Embryonic facial prominence (tissue), 1 donor: ENCODE data around the gene NEK11.

Experiments
- DNase-seq: peaks from one replicate; pipeline ENCODE4 v3.0.0-alpha.2; 2016; ENCODE audit errors: extremely low spot score

NEK11 gene

DNA sequence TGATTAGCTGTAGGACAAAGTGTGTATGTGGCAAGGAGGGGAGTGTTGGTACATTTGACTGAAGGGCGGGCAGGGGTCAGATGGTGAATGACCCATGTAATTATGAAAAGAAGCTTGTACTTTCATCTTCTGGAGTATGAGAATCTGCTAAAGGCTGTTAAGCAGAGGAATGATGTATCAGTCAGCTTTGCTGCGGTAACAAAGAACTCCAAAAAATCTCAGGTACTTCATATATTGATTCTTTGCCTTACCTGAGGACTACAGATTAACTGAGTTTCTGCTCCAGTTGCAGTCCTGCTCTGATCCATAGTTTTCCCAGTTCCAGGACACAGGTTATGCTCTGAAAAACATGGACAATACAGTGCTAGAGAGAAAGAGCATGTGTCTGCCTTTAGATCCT lies 115.1 kb downstream of the NEK11 start:
- no peak for DNase-seq

DNA sequence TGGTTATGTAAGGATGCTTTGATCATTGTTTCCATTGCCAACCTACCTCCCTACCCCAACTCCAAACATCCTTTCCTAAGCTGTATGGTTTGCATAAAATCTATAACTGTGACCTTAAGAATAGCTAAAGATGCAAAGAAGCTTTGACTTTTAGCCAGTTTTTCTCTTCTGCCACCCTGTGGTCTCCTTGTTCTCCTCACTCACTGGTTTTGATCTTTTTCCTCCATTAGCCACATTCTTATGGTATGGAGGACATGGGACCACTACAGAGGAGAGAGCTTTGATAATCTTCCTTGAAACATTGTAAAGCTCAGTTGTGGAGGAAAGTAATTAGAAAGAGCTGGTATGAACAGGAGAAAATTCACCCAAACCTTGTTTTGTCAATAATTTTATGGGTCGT lies 115.9 kb downstream of the NEK11 start:
- no peak for DNase-seq

GRCh38 chr3:131143802-131144201 lies 117.1 kb downstream of the NEK11 start:
- no peak for DNase-seq

DNA sequence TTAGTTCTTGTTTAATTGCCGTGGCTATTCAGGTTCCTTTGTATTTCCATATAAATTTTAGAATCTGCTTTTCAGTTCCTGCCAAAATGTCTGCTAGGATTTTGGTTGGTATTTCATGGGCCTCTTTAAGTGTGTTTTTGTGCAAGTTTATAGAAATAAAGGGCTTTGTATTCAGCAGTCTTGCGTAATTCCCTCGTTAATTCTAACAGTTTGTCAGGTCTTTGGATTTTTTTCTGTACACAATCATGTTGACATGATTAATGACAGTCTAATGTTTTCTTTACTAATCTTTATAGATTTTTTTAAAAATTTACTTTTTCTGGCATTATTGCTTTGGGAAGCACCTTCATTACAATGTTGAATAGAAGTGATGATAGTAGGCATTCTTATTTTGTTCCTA lies 120.9 kb downstream of the NEK11 start:
- no peak for DNase-seq

- no peak for DNase-seq
Measured at GRCh38 chr3:131158434-131158833, 131.8 kb downstream of the NEK11 start.

DNA sequence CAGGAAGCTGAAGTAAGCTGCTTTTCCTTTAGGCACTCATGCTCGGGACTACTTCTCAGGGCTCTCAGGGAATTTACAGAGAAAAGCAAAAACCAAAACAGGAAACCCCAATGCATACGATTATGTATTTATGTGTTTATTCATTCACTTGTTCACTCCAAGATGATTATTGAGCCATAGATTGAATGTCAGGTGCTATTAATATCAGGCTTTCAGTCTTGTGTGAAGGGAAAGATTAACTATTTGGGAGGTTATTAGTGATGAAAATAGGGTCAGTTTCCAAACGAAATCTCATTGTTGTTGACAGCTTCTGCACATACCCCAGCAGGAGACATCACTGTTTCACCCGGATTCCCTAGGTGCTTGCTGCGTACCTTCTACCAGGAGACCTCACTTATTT lies 135.8 kb downstream of the NEK11 start:
- no peak for DNase-seq

- no peak for DNase-seq
Measured at GRCh38 chr3:131167867-131168266, 141.2 kb downstream of the NEK11 start.

DNA sequence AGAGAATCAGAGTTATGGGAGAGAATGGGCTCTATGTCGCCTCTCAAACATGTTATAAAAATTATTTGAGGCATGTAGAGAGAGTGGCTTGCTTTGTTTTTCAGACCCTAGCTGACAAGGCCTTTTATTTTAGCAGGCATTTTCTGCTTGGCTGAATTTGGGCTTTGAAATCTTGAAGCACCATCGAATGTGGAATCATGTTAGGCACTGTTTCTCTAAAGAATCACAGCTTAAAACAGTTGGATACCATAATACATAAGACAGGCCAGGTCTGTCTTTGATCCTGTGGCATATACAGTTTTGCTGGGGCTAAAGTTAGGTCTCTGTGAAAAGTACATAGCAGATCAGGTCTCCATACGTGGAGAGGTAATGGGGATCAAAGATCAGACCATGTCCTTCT lies 142.7 kb downstream of the NEK11 start:
- DNase-seq, result no peak

DNA sequence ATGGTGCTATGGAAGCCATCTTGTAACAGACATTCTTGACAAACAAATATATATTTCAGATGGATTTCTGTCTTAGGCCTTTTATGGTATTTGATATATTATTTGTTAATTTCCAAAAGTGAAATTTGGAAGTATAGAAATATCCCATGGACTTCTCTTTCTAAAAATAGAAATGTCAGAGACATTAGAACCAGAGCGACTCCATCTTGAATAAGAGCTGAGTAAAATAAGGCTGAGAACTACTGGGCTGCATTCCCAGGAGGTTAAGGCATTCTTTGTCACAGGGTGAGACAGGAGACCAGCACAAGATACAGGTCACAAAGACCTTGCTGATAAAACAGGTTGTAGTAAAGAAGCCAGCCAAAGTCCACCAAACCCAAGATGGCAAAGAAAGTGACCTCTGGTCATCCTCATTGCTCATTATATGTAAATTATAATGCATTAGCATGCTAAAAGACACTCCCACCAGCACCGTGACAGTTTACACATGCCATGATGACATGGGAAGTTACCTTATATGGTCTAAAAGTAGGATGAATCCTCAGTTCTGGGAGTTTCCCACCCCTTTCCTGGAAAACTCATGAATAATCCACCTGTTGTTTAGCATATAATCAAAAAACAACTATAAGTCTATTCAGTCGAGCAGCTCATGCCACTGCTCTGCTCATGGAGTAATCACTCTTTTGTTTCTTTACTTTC lies 146.0 kb downstream of the NEK11 start:
- DNase-seq, result no peak

DNA sequence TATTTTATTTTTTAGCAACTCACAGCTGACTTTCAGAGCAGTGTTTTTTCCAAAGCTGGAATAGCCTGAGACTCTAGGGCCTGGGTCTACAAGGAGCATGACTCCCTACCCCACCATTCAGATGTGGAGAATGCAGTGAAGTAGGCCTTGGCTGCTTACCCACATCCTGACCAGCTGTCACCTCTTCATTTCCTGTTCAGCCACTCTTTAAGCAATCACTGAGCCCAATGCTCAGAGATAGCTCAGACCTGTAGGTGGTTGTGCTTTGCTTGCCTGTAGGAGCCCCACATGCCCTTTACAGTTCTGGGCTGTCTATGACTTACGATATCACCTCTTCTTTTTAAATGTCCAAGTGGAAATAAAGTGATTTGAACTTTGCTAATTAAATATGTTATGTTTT lies 148.1 kb downstream of the NEK11 start:
- no peak for DNase-seq

- no peak for DNase-seq
Measured at GRCh38 chr3:131178710-131179375, 152.2 kb downstream of the NEK11 start.

- DNase-seq, result no peak
Measured at GRCh38 chr3:131192701-131193100, 166.0 kb downstream of the NEK11 start.

DNA sequence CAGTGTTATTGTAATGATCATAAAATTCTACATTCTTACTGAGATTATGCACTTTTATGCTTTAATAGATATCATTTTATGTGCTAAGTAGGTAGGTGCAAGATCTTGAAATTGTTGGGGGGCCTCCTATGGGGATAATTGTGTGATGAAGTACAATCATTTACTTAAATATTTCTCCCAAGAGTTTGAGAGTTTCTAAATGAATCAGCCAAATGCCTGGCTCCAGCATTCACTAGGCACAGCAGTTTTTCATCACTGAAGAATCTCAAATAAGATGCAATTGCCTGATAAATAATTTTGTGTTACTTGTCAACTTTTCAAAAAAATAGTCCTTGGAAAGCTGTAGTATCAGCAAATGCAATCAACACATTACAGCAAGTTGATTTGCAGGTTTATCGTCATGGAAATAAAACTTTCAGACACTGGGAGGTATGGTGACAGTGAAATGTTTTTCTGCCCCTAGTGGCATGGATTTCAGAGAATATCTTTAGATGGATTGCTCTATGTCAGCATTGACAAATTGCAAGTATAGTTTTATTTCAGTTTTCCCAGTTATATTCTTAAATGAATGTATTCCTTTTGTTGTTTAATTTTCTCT lies 167.1 kb downstream of the NEK11 start:
- DNase-seq, result no peak

- no peak for DNase-seq
Measured at GRCh38 chr3:131194816-131195215, 168.1 kb downstream of the NEK11 start.

DNA sequence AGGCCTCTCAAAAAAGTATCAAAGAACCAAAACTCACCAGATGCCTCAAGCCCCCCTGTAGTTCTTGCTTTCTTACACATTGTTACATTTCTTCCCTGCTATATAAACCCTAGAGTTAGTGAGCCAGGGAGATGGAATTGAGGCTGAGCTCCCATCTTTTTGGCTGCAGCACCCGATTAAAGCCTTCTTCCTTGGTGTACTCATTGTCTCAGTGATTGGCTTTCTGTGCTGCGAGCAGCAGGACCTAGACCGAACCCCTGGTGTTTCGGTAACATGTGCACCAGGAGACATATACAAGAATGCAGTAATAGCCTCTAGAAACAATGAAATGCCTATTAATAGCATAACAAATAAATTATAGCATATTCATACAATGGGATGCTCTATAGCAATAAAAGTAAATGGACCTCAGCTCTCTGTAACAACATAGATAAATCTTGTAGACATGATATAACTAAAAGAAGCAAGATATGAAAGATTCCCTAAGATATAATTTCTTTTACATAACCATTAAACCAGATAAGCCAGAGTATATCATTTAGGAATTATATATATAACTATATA lies 174.0 kb downstream of the NEK11 start:
- no peak for DNase-seq

DNA sequence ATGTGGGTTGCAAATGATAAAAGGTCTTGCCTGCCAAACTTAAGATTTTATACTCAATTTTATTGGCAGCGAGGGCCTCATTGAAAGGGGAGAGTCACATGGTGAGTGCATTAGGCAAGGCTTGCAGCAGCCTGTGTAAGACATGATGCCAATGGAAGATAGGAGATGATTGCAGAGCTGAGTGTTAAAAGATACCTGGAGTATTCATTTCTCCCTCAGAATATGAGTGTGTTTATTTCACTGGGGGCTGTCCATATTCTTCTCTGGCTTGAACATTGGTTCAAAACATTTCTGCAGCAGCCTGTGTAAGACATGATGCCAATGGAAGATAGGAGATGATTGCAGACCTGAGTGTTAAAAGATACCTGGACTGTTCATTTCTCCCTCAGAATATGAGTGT lies 189.7 kb downstream of the NEK11 start:
- DNase-seq, result no peak

- no peak for DNase-seq
Measured at GRCh38 chr3:131216801-131217200, 190.1 kb downstream of the NEK11 start.

GRCh38 chr3:131217296-131217741 lies 190.6 kb downstream of the NEK11 start:
- no peak for DNase-seq

GRCh38 chr3:131218196-131218595 lies 191.5 kb downstream of the NEK11 start:
- no peak for DNase-seq

DNA sequence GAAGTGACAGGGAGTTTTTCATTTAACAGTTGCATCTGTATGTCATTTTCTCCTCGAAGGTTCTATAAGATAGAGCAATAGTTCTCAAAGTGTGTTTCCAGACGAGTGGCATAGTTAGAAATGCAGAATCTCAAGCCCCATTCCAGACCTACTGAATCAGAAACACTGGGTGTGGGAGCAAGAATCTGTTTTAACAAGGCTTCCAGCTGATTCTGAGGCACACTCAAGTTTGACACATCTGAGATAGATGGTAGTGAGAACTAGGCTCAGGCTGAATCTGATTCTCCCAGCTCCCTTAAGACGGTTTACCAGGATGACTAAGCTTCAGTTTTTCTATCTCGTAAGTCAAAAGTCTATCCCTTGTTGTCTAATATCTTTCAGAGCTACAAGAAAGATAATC lies 195.1 kb downstream of the NEK11 start:
- DNase-seq, result no peak

DNA sequence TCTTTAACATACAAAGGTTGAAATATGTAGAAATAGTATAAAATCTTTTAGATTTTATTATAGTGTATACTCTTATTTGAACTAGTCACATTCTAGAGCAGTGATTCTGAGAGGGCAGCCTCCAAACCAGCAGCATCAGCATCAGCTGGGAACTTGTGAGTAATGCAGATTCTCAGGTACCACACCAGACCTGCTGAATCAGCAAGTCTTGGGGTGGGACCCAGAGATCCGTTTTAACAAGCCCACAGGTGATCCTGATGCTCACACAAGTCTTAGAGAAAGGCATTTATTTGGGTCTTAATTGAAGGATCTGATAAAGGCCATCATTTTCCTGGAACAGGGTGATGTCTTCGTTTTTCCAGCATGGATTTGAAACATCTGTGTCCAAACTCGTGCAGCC lies 195.9 kb downstream of the NEK11 start:
- DNase-seq, result no peak

DNA sequence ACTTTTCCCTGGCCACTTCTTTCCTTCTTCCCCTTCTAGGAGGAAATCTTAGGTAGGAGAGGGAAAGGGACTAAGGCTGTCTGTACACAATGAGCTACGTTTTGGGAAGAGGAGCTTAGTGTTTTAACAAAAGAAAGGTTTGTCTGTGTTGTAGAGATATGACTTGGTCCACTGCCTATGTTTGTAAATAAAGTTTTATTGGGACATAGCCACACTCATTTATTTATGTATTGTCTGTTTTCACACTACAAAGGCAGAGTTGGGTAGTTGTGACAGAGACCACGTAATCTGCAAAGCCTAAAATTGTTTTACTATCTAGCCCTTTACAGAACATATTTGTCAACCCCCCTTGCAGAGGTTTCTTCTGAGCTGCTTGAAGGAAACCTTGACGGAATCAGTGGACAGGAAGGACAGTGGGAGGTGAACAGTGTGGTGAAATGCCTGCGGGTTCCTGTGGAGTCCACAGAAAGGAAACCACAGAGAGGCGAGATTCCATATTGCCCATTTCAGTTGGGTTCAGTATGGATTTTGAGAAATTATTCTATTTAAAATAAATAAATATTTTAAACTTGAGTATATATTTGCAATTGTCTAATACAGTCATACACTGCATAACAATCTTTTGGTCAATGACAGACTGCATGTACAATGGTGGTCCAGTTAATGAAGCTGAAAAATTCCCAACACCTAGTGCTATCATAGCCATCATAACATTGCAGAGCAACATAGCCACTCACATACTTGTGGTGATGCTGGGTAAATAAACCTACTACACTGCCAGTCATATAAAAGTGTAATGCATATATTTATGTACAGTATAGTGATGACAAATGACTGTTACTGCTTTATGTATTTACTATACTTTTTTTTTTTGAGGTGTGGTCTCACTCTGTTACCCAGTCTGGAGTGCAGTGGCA lies 197.0 kb downstream of the NEK11 start:
- DNase-seq, result no peak
